ENCODE data around the gene OTOP2.
A peak's percentile ranks its signal among the peaks of the same experiment; 100 is the strongest.
"Not testable (repeated sequence)": the region's sequence is repeated elsewhere in the genome, so short reads cannot be mapped to it uniquely, and the experiment has no call there.

The OTOP2 gene

DNA sequence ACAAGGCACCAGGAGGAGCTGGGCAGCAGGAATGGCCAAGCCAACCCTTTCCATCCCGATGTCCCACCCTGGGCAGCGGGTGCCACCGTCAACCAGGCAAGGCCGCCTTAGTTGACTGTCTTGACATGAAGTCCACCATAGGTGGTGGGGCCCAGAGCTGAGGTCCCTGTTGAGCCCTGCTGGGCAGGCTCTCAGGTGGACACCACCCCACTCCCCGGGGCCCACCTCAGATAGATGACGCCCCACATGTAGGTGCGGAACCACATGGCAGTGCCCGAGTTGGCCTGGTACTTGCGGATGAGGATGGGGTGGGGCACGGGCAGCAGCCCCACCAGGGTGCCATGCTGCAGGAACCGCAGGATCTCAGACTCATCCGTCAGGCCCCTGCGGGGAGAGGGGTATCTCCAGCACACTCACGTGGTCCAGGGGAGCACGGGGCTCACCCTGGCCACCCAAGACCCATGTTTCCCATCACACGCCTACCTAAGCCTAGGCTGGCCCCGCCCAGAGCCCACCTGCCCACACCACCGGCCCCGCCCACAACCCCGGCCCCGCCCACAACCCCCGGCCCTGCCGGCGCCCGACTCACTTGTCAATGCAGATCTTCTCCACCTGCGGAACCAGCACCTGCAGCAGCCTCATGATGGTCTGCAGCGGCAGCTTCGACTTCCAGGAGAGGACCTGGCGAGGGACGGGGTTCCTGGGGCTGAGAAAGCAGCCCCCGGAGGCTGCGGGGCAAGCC, 27.8 kb downstream of the OTOP2 start:
- DNase-seq (ENCODE audit: low read depth): no peak

DNA sequence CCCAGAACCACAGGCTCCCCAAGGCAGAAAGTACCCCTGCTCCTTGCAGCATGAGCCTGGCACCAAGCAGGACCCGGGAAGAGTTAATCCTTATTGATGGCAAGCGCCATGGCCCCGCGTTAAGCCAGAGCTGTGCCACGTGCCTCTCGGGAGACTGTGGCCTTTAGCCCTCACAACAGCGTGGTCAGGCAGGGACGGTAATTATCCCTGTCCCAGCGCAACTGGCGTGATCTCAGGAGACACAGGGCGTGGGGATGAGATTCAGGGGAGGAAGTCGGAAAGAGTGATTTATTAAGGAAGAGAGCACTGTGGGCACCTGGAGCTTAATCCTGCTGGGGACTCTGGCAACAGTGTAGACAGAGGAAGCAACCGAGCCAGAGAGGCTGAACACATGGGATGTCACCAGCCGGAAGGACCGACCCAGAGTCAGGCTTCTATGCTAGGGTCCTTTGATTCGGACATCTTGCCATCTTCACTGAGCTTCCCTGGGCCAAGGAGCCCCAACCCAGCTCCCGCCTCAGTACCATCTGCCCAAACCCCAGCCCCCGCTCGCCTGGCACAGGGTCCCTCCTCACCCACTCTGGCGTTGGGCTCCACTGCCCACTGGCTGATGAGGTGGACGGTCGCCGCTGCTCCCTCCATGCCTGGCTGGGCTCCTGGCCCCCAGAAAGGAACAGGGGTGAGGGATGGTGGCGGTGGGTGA, 28.5 kb downstream of the OTOP2 start:
- no peak for DNase-seq (ENCODE audit: low read depth)

DNA sequence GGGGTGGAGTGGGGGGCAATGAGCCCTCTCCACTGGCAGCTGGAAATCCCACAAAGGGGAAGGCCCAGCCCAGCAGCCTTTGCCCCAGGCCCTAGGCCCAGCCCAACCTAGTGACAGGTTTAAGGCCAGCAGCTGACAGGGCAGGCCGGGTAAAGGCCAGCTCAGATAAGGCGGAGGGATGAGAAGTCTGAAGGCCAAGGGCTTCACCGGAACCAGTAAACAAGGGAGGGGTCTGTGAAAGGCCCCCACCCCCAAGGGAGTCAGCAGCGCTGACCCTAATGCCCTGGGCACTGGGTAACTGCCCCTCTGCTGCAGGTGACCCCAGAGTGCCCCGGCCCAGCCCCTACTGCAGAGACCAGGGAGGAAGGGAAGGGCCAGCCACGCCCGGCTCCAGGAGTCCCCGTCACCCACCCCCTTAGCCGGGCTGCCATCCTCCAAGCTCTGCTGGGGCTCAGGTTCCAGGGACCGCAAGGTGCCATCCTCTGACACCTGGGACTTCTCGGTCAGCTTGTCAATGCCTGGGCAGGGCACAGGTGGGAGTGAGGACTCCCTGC, 29.1 kb downstream of the OTOP2 start:
- DNase-seq (ENCODE audit: low read depth): no peak

DNA sequence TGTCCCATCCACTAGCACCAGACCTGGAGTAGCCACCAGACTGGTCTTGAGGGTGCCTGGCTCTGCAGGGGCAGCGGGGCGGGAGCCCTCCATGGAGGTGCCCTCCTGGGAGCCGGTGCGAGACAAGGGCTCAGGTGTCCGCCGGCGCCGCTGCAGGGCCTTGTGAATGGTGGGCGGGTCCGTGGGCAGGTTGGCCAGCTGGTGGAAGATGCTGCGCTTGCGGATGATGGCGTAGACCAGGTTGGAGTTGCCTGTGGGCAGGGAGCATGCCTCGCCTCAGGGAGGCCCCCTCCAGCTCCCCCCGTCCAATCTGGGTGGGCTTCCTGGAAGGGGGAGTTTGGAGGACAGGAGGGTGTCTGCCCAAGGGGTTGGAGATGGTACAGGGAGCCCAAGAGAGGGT, 30.0 kb downstream of the OTOP2 start:
- no peak for DNase-seq (ENCODE audit: low read depth)

DNA sequence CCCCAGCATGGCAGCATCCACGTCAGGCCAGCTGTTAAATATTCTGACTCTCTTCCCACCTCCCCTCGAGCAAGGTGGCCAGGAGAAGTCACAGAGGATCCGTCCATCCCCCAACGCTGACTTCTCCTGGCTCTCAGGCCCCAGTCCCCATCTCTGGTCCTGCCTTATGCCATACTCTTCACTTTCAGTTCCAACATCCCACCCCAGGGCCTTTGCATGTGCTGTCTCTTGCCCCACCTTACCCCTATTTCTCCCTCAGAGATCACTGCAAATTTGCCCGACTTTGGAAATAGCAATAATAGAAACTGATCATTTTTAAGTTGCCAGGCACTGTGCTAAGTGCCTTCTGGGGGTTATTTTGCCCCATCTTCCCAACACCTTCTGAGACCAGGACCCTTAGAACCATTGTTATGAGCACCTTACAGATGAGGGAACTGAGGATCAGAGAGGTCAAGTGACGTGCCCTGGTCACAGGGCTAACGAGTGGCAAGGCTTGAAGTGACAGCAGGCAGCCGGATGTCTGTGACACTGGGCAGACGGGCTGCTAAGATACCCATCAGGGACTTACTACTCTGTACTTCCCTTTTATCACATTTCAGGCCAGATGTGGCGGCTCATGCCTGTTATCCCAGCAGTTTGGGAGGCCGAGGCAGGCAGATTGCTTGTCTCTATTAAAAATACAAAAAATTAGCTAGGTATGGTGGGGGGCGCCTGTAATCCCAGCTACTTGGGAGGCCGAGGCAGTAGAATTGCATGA, 30.8 kb downstream of the OTOP2 start:
- no peak for DNase-seq (ENCODE audit: low read depth)

DNA sequence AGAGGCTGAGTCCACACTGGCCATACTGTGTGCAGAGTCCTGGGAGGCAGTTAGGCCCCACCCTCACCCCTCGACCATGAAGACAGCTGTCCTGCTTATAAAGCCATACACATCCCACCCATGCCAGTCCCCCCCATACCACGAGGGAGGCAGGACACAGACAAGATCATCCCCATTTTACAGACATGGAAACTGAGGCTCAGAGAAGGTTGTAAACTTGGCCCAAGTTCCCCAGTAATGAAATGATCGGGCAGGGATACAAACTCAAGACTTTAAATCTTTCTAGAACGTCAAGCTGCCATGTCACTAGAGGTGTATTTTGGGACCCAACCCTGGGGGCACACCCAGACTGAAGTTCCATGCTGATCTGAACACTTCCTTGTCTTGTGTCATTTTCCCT, 32.0 kb downstream of the OTOP2 start:
- DNase-seq (ENCODE audit: low read depth): no peak

DNA sequence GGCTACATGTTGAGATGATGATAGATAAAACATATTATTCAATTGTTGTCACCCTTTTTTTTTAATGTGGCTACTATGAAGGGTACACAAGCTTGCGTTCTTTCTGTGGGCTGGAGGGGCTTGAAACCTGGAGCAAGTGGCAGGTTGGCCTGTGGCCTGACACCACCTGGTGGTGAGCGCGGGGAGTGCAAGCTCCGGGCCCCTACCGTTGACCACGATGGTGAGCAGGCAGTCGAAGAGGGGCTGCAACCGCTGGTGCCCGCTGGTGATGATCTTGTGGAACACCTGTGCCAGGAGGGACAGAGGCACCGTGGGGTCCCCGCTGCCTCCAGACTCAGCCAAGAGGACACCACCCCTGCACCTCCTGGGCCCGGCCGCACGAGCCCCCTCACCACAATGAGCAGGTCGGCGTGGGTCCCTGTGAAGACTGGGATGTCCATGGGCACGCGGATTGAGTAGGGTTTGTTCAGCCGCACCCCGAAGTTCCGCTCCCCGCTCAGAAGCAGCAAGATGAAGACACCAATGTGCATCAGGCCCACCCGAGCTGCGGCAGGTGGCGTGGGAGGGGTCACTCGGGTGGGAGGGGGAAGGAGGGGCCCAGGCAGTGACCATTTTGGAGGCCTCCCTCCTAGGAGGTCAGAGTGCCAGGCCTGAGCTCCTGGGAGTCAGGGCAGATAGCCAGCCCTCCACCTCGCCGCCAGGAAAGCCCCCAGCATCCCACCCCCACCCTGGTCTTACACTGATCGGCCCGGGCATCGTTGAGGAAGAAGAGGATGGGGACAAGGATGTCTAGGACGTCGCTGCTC, 34.1 kb downstream of the OTOP2 start:
- DNase-seq (ENCODE audit: low read depth): no peak

DNA sequence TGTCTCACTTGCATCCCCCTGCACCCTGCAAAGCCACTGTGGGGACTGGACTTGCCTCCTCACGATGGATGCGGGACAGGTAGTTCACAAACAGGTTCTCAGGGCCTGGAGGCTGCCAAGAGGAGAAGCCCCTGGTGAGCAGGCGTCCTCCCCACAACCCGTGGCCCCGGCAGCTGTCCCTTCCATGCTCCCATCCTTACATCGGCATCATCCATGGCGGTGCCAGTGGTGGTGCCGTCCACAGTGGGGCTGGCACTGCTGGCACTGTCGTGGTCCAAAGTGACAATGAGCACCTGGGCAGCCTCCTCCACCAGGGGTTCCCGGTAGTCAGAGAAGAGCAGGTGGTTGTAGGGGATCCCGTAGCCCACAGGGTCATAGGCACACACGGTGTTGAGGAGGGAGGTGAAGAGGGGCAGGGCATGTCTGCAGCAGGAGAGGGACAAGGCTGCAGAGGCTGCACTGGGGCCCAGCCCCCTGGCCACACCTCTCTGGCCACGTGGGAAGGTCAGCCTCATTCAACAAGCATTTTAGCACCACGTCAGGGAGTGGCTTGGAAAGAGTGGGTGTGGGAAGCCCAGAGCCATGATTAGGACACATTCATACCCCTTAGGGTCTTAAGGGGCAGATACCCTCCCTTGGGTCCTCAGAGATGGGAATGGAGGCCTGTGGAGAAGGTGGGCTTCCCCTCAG, 35.9 kb downstream of the OTOP2 start:
- DNase-seq (ENCODE audit: low read depth): no peak

DNA sequence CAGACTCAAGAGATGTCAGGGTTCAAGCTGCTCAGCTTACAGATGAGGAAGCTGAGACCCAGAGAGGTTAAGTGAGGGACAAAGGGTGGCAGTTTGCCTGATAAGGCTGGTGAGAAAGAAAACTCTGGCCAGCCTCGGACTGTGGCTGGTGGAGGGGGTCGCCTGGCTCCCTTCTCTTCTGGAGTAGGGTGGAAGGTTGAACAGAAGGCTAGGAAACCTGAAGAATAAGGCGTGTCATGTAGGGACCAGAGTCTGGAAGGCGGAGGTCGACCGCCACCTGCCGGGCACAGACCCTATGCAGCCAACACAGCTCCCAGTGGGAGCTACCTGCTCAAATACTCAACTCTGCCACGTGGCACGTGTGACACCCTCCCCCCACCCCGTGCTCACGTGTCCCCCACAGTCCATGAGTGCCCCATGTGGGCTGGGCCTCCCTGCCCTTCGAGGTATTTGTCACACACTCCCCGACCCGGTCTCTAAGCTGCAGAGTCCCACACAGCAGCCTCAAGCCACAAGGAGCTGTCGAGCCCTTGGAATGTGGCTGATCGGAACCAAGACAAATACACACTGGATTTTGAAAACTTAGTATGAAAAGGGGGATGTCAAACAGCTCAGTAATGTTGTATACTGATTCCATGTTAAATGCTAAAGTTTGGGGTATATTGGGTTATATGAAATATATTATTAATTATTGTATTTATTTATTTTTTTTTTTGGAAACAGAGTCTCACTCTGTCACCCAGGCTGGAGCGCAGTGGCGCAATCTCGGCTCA, 36.7 kb downstream of the OTOP2 start:
- DNase-seq (ENCODE audit: low read depth): no peak

DNA sequence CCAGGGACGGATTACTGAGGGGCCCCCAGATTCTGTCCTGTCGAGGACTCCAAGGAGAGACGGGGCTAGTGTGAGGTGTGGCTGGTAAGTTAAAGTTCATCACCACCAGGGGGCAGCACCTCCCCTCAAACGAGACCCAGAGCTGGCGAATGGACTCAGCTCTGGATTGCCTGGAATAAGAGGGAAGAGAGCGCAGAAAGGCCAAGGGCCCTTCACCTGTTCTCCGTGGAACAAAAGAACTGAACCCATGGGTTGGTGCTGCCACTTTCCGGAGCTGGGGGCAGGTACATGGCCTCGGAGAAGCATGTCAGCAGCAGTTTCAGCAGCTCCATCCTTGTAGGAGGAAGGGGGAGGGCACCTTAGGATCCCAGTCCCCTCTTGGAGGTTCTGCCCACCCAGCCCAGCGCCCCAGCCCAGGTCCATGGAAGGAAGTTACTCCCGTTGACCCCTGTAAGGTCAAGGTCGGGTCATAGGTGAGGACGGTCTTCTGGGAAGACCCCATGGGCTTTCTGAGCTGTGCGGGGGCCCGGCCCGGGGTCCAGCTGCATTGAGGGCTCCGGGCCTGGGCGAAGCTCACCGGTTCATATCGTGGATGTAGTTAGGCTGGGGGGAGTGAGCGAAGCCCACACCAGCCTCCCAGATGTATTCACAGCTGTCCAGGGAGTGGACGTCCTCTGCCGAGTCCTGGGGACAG, 37.7 kb downstream of the OTOP2 start:
- DNase-seq (ENCODE audit: low read depth): peak; percentile 72

DNA sequence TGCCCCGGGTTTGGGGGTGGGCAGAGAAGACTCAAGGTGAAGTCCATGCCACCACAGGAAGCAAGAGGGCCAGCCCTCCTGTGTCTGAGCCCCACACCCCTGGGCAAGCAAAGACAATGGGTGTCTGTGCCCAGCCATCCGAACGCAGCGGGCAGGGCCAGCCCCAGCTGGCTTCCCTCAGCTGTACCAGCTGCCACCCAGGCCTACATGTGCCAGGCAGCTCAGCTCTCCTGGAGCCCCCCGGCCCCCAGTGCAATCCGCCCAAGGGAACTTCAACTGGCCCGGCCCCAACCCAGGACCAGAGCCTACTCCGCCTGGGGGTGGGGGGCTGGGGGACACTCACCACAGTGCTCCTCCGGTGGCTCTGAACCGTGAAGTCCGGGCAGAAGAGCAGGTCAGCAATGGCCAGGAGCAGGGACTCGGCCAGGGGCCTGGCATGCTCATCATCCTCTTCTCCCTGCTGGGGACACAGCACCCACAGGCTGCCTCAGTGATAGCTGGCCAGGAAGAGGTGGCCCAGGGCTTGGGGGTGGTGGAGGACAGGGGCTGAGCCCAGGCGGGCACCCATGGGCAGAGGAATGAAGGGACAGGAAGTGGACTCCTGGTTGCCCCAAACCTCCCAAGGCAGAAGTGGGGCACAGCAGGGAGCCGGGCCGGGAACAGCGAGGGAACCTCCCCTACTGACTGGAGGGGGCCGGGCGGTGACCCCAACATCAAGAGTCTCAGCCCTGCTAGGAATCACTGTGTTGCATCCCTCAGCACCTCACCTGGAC, 38.7 kb downstream of the OTOP2 start:
- DNase-seq (ENCODE audit: low read depth): no peak

DNA sequence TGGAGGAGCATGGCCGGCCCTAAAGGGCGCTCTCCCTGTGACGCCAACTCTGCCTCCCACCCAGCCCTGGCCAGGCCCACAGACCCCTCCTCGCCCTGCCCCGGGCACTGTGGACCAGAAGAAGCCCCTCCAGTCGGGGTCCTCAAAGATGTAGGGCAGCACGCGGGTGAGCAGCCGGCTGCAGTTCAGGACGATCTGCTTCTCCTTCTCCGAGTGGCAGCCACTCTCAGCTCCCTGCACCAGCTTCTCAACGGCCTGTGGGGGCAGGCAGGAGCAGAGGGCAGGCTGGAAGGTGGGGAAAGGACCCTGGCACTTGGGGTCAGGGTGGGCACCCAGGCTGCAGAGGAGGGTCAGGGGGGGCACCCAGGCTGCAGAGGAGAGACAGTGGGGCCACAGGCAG, 39.6 kb downstream of the OTOP2 start:
- DNase-seq (ENCODE audit: low read depth): no peak

DNA sequence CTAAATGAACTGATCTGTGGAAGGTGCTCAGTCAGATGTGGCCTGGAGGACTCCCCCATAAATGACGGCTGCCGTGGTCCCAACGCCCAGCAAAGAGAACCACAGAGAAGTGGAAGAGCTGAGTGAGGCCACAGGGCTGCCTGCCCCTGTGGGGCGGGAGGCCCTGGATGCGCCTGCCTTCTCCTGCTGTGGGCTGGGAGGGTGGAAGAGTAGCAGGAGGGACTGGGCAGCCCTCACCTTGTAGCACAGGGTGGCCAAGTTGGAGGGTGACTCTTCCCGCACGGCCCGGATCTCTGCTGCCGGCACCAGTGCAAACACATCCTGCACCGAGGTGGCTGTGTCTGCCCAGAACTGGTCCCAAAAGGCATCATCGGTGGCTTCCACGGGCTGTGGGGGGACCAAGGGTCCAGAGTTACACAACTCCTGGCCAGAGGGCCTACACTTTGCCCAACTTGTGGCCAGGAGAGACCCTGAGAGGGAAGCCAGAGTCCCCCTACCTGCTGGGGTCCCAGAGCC, 40.2 kb downstream of the OTOP2 start:
- no peak for DNase-seq (ENCODE audit: low read depth)

DNA sequence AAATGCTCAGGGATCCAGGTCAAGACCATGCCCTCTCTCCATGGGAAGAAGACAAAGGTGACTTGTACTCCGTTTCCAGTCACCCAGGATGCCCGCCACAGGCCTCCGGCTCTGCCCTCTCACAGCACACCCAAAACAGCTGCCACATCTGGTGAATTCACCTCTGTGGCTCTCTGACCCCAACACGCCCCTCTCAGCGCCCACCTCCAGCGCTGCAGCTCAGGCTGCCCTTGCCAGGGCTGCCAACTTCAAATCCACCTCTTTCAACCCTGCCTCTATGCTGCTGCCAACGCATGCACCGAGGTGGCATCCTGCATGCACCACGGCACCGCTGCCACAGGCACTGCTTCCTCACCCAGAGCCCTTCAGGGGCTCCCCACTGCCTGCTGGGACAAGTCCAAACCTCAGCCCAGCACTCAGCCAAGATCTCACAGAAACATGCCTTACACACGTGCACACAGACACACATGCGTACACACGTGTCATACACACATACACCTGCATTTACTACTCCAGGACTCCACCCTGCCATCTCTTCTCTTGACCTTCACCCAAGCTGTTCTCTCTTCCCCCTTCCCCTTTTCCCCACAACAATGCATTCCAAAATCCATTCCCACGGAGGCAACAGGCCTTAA, 41.0 kb downstream of the OTOP2 start:
- no peak for DNase-seq (ENCODE audit: low read depth)

DNA sequence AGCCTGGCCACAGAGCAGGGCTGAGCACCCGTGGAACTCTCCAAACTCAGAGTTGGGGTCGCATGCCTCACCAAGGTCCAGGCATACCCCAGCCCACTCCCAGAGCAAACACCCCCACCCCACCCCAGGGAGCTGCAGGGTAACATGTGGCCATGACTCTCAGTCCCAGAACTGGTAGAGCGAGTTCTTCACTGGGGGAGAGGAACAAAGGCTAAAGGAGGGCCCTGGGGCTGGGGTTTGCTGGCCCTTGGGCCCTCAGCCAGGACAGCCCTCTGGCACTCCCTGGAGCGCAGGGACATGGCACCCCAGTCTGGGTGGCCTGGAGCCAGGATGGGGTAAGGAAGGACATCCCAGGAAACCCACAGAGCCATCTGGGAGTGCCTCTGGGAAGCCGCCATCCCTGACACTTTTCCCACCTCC, 44.3 kb downstream of the OTOP2 start:
- DNase-seq (ENCODE audit: low read depth): no peak

DNA sequence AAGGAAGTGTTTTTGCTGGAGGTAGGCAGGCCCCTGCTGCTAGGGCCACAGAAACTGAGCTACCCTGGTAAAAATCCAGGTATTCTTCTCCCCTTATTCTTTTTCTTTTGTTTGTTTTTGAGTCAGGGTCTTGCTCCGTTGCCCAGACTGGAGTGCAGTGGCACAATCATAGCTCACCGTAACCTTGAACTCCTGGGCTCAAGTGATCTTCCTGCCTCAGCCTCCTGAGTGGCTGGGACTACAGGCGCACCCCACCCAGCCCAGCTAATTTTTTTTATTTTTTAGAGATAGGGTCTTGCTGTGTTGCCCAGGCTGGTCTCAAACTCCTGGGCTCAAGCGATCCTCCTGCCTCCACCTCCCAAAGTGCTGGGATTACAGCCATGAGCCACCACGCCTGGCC, 45.4 kb downstream of the OTOP2 start:
- DNase-seq (ENCODE audit: low read depth): not testable (repeated sequence)

DNA sequence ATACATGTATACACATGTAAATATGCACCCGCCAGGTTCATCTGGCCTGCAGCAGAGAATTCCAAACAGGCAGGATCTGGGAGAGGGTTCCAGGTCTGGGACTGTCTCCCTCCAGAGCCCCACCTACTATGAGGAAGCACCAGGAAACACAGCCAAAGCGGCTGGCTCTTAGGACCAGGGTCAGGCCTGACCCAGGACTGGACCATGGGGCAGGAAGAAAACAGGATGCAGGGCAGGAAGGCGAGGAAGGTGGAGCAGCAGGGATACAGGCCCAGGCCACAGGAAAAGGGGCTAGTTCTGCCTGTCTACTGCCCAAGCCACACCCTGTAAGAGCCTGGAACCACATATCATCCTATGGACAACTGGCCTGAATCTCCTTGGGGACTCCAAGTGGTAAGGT, 46.3 kb downstream of the OTOP2 start:
- no peak for DNase-seq (ENCODE audit: low read depth)

DNA sequence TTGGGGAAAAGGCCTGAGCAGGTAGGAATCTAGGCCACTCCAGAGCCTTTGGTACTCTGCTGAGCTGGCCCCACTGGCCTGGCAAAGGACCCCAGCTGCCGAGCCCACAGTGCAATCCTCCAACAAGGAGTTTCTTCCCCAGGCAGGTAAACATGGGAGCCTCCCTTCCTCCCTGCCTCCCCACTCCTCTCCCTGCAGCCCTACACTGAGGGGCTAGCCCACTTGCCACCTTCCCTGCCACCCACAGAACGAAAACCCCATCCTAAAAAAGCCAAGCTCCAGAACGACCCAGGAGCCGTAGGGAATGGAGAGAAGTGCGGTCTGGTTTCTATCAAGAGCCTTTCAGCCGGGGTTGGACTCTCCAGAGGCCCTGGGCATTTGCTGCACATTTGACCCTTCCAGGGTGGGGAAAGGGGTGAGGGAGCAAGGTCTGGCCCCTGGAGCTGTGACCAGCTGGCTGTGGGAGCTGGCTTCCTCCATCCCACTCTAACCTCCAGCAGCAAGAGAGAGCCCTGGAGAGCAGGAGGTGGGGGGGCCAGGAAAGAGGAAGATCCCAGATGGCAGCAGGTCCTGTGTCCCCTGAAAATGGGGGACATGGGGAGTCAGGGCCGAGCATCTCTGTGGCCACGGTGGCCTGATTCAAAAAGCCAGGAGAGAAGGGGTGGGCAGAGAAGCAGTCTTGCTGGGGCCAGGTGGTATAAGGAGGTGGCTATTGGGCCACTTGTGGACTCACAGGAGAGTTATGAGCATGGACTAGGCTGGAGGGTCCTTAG, 47.2 kb downstream of the OTOP2 start:
- no peak for DNase-seq (ENCODE audit: low read depth)
